ENCODE measurements around the gene C19orf38.
"Not testable (repeated sequence)": the region's sequence is repeated elsewhere in the genome, so short reads cannot be mapped to it uniquely, and the experiment has no call there.

Gene C19orf38

GRCh38 chr19:10877608-10878007, 29.4 kb downstream of the C19orf38 start:
- DNase-seq = not testable (repeated sequence)

- DNase-seq = no peak
Observed at GRCh38 chr19:10878253-10878652, 30.0 kb downstream of the C19orf38 start.

GRCh38 chr19:10881403-10882107, 33.3 kb downstream of the C19orf38 start:
- DNase-seq = peak in 1 of 3 experiments; percentile 24

GRCh38 chr19:10882108-10882457, 33.9 kb downstream of the C19orf38 start:
- DNase-seq = no peak

- DNase-seq = no peak
Observed at GRCh38 chr19:10884274-10884673, 36.1 kb downstream of the C19orf38 start.

- DNase-seq = peak in 1 of 3 experiments; percentile 30
Observed at GRCh38 chr19:10885201-10886169, 37.3 kb downstream of the C19orf38 start.

GRCh38 chr19:10887616-10888367, 39.6 kb downstream of the C19orf38 start:
- no peak for DNase-seq

- DNase-seq = peak in 2 of 3 experiments; percentile 91 to 95
Observed at GRCh38 chr19:10888421-10888866, 40.2 kb downstream of the C19orf38 start.

- DNase-seq = no peak
Observed at GRCh38 chr19:10889880-10890279, 41.7 kb downstream of the C19orf38 start.

GRCh38 chr19:10891405-10892086, 43.3 kb downstream of the C19orf38 start:
- DNase-seq = peak; percentile 58 to 89 (median 81)

- peak; percentile 4 to 73 (median 71) for DNase-seq
Observed at GRCh38 chr19:10892256-10892655, 44.0 kb downstream of the C19orf38 start.

GRCh38 chr19:10894911-10895213, 46.6 kb downstream of the C19orf38 start:
- DNase-seq = peak in 1 of 3 experiments; percentile 22

GRCh38 chr19:10895363-10895762, 47.1 kb downstream of the C19orf38 start:
- no peak for DNase-seq

- DNase-seq = no peak
Observed at GRCh38 chr19:10895920-10896319, 47.7 kb downstream of the C19orf38 start.

- peak; percentile 2 to 60 (median 17) for DNase-seq
Observed at GRCh38 chr19:10896851-10897526, 48.8 kb downstream of the C19orf38 start.

GRCh38 chr19:10898633-10899032, 50.4 kb downstream of the C19orf38 start:
- DNase-seq = peak in 1 of 3 experiments; percentile 28

GRCh38 chr19:10899151-10899653, 51.0 kb downstream of the C19orf38 start:
- peak in 2 of 3 experiments; percentile 55 to 71 for DNase-seq

GRCh38 chr19:10907925-10908324, 59.7 kb downstream of the C19orf38 start:
- DNase-seq = no peak

- DNase-seq = no peak
Observed at GRCh38 chr19:10908380-10908960, 60.3 kb downstream of the C19orf38 start.

- DNase-seq = no peak
Observed at GRCh38 chr19:10911579-10912363, 63.6 kb downstream of the C19orf38 start.
